Stimulated activated CD4-positive, alpha-beta T cell treated with anti-CD3 and anti-CD28 coated beads, Interleukin-12 subunit alpha, Interleukin-12 subunit beta, amount 100 ng/mL, for 4 hours (primary cell): Measurements from ENCODE around the gene SLTM.
"Not testable (repeated sequence)": the region's sequence is repeated elsewhere in the genome, so short reads cannot be mapped to it uniquely, and the experiment has no call there.

Source experiments
- DNase-seq: peaks from one replicate; pipeline ENCODE4 v3.0.0-alpha.2; 2020

SLTM gene

GRCh38 chr15:58870451-58870850 is 63.0 kb downstream of the SLTM start:
- no peak for DNase-seq

GRCh38 chr15:58867926-58868325 is 65.6 kb downstream of the SLTM start:
- no peak for DNase-seq

- no peak for DNase-seq
These were observed 68.0 kb downstream of the SLTM start for GRCh38 chr15:58865425-58865880.

- no peak for DNase-seq
These were observed 68.7 kb downstream of the SLTM start for GRCh38 chr15:58864602-58865424.

GRCh38 chr15:58862326-58862725 is 71.2 kb downstream of the SLTM start:
- no peak for DNase-seq

- DNase-seq, result not testable (repeated sequence)
These were observed 76.9 kb downstream of the SLTM start for GRCh38 chr15:58856621-58857020.

- DNase-seq, result no peak
These were observed 77.4 kb downstream of the SLTM start for GRCh38 chr15:58856086-58856485.

- DNase-seq, result no peak
These were observed 78.9 kb downstream of the SLTM start for GRCh38 chr15:58854593-58854992.

- no peak for DNase-seq
These were observed 81.1 kb downstream of the SLTM start for GRCh38 chr15:58852347-58852746.

- DNase-seq, result not testable (repeated sequence)
These were observed 82.3 kb downstream of the SLTM start for GRCh38 chr15:58851205-58851604.

- no peak for DNase-seq
These were observed 90.6 kb downstream of the SLTM start for GRCh38 chr15:58842713-58843396.

- DNase-seq, result no peak
These were observed 93.4 kb downstream of the SLTM start for GRCh38 chr15:58840048-58840447.

- DNase-seq, result no peak
These were observed 94.0 kb downstream of the SLTM start for GRCh38 chr15:58839485-58839884.

GRCh38 chr15:58833681-58834426 is 99.6 kb downstream of the SLTM start:
- not testable (repeated sequence) for DNase-seq

- DNase-seq, result no peak
These were observed 102.9 kb downstream of the SLTM start for GRCh38 chr15:58830556-58830955.
